Measurements from ENCODE around the gene PIP5K1B. TPM values are rescaled to one million over a fixed set of nuclear protein-coding genes. Genes with fewer than 3 reads are reported as not detected.

PIP5K1B gene
- total and polyA plus RNA-seq, 2 of the 13 experiments (the other 11 are each of a cell fraction or from before 2014, with no cell fraction given) = 15.8 to 17.5 TPM

DNA sequence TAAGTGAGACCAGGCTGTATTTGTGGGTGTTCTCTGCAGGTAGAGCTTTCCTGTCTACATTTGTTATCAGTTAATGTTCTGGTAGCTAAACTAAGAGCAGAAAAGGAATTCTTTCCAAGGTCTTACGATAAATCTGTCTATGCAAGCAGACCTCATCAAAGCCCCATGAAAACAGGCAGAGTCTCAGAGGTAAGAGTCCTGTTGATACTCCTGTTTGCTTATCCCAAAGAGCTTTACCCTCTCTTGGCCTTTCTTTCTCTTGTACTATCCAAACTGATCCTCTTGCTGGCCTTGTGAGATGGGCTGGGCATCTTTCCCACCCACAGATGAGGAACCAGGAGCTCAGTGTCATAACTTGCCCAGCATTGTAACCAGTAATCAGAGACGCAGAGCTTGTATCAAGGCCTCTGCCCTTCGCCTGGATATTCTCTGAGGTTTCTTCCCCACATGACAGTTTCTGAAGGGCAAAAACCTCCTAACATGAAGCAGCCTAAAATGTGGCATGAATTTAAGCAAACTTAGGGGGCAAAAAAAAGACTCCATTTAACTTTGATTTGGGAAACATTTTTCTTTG, 275.4 kb downstream of the PIP5K1B start:
- in situ Hi-C loops (cut with HindIII; ENCODE audit: extremely low pct_ligation_motif_present, low pct_unique_long_range_greater_than_20kb) = no loop called here
- Histone ChIP-seq H3K9ac (ENCODE audit: insufficient read depth, low read depth, low read length) (no peak overlapping the region), H3K36me3 (replicated peaks in 1 of 2; ENCODE audit: control insufficient read depth in 1 of 2, insufficient read depth in 2 of 2, low read length in 2 of 2) (peaks cover 0 to under 1% of the 10 kb centered on the region in 2 experiments; a peak in 2 of 5 replicates), H2AFZ (ENCODE audit: low read length) (no peak overlapping the region), H3K4me2 (ENCODE audit: low read depth, low read length) (no peak overlapping the region), H3K27me3 (ENCODE audit: control insufficient read depth in 1 of 2, insufficient read depth in 2 of 2, low read length in 2 of 2) (no peaks in the 10 kb centered on the region), H4K20me1 (ENCODE audit: insufficient read depth, low read length) (no peaks in the 10 kb centered on the region), H3K4me3 (replicated peaks in 1 of 3; ENCODE audit: insufficient read depth in 1 of 3, low read depth in 2 of 3, low read length in 3 of 3) (no peak overlapping the region), H3K79me2 (ENCODE audit: insufficient read depth, low read length) (no peaks in the 10 kb centered on the region), H3K9me3 (ENCODE audit: low read length) (no peaks in the 10 kb centered on the region), H3K4me1 (ENCODE audit: insufficient read depth, low read length) (peaks cover 35% of the 10 kb centered on the region), H3K27ac (ENCODE audit: extremely low read length, insufficient read depth, low read length) (no peak overlapping the region)
- peak; percentile 12 for FAIRE-seq
- ChIA-PET POLR2A (no interaction called here), CTCF (ENCODE audit: low intra/inter-chr PET ratio, low total read pairs) (no interaction called here)
- peak; percentile 28; the same call in 1 of the 3 replicates for ATAC-seq
- WGBS (ENCODE audit: low lambda C conversion rate) = 78% methylated on average over 3 of the region's 3 CpGs
- TF ChIP-seq NCOA2 (CRISPR knock-in tag; IDR thresholded peaks at IDR 0.05) (peak; percentile 34; the same call in 1 of the 2 replicates), ZMYM4 (CRISPR knock-in tag; IDR thresholded peaks at IDR 0.05) (no peak)
- TF ChIP-seq, protein P1, sequence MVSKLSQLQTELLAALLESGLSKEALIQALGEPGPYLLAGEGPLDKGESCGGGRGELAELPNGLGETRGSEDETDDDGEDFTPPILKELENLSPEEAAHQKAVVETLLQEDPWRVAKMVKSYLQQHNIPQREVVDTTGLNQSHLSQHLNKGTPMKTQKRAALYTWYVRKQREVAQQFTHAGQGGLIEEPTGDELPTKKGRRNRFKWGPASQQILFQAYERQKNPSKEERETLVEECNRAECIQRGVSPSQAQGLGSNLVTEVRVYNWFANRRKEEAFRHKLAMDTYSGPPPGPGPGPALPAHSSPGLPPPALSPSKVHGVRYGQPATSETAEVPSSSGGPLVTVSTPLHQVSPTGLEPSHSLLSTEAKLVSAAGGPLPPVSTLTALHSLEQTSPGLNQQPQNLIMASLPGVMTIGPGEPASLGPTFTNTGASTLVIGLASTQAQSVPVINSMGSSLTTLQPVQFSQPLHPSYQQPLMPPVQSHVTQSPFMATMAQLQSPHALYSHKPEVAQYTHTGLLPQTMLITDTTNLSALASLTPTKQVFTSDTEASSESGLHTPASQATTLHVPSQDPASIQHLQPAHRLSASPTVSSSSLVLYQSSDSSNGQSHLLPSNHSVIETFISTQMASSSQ (IDR thresholded peaks at IDR 0.05; ENCODE audit: low read depth) = no peak
- TF ChIP-seq, protein P1 (CRISPR knock-in tag; IDR thresholded peaks at IDR 0.05; ENCODE audit: borderline replicate concordance) = peak; percentile 19; the same call in 1 of the 2 replicates
- TF ChIP-seq, protein P2, sequence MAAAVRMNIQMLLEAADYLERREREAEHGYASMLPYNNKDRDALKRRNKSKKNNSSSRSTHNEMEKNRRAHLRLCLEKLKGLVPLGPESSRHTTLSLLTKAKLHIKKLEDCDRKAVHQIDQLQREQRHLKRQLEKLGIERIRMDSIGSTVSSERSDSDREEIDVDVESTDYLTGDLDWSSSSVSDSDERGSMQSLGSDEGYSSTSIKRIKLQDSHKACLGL (CRISPR knock-in tag; IDR thresholded peaks at IDR 0.05) = no peak
- intact Hi-C loops (cut with micrococcal nuclease; ENCODE audit: unreplicated experiment) = no loop called here
- BruUV-seq (replicated peaks) = no TSS peak
- no peak for DNase-seq (ENCODE audit: low spot score)
